Activated CD8-positive, alpha-beta memory T cell treated with anti-CD3 and anti-CD28 coated beads, Interleukin-2, amount 50 U/mL, for 1 hour (primary cell): ENCODE measurements around the gene IRAK3.
"Not testable (repeated sequence)": the region's sequence is repeated elsewhere in the genome, so short reads cannot be mapped to it uniquely, and the experiment has no call there.

Experiments
- DNase-seq: peaks from one replicate; pipeline ENCODE4 v3.0.0-alpha.2; 2020; ENCODE audit errors: extremely low read depth

The IRAK3 gene

DNA sequence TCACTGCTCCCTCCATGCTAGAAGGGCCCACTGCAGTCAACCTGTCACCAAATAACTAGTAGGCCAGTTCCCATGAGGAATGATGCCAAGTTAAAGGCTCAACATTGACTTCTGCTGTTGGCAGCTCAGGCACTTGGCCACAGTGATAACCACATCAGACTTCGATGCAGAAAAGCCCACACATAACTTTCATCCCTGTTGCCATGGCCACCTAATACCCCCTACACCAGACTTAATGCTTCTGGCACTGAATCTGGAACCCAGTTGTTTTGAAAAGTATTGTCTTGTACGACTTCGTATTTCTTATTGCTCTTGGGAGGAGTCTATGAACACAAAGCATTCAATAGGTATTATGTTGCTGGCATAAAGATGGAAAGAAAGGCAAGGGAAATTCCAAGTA lies 69.0 kb downstream of the IRAK3 start:
- no peak for DNase-seq

DNA sequence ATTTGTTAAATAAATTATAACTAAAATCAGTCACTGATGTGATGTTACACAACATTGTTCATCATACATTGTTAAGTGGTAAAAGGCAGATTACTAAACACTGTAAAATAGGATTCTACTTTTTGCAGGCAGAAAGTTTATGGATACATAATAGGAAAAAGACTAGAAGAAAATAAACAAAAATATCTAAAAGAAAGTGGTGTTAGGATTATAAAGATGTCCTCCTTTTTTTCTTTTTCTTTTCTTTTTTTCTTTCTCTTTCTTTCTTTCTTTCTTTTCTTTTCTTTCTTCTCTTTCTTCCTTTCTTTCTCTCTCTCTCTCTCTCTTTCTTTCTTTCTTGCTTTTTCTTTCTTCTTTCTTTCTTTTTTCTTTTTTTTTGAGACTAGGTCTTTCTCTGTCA lies 73.7 kb downstream of the IRAK3 start:
- DNase-seq = no peak

DNA sequence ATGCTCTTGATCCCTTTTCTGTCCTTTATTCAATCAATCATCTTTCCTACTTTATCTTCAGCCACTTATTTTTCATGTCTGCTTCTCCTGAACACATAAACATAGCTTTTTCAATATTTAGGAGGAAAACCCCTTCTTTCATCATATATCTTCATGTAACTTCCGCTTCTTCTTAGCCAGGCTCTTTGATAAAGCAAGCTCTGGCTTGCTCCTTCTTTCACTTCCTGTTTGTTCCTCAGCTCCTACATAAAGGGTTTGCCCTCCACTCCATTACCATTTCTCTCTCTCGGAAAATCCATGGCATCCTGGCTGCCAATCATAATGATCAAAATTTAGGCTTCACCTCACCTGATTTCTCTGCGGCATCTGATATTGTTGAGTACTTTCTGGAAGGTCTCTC lies 79.5 kb downstream of the IRAK3 start:
- DNase-seq = no peak

DNA sequence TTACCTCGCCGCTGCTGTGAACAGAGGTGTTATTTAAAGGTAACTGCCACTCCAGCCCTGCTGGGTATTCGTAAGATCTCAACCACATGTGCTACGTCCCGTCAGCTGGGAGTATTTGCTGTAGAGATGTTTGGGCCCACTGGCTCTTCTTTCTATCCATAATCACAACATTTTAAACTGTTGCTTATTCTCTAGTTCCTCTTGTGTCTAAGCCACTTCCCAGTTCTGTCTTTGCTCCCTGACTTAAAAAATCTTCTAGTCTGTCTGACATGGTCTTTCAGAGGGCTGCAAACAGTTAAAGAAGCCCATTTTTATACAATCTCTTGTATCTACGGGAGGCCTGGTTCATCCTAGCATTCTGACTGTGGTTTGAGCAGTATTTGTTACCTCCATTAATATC lies 80.1 kb downstream of the IRAK3 start:
- no peak for DNase-seq

DNA sequence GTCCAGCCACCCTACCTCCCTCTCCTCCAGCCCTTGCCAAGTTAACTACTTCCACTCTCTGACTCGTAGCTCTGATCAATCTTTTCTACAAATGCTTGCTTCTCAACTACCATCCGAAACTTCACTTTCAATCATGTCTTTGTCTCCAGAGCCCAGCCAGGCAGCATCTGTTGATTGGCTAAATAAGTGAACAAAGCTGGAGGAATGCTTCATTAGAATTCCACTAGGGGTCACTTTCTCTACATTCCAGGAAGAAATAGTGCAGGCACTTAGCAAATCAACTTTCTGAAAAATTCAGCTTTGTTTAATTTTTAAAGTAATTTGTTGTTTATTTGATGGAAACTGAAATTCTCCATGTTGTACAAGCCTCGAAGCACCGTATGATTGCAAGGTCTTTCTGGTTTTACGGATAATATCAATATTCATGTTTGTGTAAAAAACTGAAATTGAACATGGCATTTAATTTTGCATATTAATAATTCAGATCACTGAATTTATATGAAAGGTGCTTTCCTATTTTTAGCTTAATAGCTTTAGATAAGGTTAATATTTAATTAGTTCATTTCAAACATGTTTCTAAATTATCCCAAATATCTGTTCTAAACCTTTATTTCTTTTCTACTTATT lies 80.9 kb downstream of the IRAK3 start:
- no peak for DNase-seq

DNA sequence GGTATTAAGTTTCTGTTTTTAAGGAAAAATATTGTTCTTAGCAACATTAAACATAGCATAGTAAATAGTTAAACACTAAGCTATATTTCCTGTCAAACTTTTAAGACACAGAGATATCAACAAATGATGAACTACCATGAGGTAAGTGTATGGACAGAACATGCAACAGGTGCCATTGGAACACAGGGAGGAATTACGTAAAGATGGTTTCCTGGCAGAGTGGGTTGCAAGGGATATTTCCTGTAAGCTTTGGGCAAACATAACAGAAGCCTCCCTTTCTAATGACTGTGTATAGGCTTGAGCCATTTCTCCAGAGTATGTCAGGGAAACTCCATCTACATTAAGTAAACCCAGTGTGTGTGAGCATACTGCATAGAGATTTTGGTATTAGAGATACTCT lies 81.6 kb downstream of the IRAK3 start:
- no peak for DNase-seq

DNA sequence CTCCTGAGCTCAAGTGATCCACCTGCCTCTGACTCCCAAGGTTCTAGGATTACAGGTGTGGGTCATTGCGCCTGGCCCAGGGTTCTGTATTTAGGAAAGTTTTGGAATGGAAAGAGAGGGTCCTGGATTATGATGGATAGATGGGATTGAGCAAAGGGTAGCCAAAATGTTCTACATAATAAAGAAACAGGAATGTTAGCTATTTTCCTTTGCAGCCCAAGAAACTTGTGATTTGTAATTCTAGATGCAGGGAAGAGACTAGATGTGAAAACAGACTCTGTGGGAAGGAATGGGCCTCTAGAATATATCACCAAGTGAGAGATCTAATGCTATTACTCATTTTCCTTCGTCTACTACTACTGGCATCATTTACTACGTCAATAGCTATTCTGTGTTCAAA lies 83.6 kb downstream of the IRAK3 start:
- no peak for DNase-seq

DNA sequence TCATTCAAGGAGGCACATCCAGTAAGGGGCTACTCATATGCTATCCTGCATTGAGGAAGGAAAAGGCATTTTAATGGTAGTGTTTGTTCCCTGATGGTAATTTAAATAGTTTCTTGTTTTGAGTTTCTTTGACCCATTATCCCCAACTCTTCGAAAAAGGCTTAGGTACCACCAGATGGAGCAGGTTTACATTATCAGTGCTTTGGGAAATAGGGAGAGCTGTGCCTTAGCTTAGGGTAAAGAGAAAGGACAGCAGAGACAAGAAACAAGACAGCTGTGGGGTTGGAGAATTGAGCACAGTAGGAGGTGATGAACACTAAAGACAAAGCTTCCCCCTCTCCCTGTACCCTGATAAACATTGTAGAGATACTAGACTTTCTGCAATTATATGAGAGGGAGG lies 84.1 kb downstream of the IRAK3 start:
- no peak for DNase-seq

DNA sequence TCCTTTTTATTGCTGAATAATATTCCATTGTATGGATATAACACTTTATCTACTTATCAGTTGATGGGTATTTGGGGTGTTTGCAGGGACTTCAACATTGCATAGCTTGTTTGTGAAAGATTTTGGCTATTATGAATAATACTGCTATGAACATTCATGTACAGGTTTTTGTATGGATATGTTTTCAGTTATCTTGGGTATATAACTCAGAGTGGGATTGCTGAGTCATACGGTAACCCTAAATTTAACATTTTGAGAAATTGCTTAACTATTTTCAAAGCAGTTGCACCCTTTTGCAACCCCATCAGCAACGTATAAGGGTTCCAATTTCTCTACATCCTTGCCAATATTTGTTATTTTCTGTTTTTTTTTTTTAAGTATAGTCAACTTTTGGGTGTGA lies 86.0 kb downstream of the IRAK3 start:
- DNase-seq = no peak

DNA sequence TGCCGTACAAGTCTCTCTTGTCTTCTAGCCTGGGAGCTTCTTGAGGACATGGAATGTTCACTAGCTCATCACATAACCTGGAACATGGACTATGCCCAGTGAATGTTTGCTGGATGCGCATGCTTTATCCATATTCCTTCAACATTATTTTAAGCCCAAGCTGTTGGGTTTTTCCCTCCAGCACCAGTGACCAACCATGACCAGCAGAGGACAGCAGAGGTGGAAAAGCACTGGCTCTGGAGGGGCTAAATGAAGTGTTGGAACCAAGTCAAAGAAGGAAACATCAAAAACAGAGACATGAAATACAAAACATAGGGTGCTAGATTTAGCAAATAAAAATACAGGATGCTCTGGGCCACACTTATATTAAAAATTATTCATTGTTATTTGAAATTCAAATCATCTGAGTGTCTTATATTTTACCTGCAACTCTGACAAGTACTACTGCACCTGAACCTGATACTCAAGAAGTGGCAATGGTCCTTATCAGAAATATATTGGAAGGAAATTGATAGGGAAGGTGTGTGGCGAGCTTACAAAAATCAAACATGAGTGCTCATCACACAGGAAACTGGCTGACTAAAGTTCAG lies 90.2 kb downstream of the IRAK3 start:
- no peak for DNase-seq

DNA sequence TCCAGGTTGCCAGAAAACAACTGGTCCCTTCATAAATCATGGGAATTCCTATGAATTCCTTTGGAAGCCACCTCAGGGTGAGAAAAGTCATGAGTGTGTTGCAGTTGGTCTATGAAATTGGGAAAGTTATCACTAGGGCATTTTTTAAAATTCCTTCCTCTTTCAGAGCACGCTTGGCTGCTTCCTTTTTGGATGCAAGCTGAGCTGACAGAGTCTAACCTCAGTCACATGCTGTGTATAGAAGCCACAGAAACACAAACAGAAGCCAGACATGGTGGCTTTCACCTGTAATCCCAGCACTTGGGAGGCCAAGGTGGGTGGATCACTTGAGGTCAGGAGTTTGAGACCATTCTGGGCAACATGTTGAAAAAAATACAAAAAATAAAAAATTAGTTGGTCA lies 91.5 kb downstream of the IRAK3 start:
- DNase-seq = no peak

DNA sequence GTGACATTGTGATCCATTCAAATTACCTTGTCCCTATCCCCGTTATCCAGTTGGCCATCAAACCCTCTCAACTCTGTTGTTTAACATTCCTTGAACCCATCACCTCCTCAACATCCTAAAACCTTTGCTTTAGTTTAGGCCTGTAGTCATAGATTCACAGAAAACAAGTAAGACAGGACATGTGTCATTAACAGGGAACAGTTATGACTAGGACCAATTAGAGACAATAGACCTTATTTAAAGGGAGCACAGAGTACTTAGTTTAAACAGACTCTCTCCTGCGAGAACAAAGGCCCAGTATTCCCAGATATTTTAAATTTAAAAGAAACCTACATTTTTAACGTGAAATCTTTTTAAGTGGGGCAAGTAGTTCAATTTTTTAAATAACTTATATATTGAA lies 93.2 kb downstream of the IRAK3 start:
- DNase-seq = no peak

DNA sequence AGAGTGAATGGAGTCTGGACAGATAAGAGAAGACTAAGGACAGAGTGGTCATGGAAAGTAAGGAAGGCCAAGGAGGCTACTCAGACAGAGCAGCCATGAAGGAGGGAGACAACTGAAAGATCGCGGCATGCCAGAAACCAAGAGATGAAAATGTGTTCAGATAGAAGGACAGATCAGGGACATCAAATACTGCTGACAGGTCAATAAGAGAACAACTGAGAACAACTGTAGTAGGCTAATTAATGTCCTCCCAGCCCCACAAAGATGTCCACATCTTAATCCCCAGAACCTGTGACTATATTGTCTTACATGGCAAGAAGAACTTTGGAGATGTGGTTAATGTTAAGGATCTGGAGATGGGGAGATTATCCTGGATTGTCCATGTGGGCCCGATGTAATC lies 98.3 kb downstream of the IRAK3 start:
- no peak for DNase-seq

DNA sequence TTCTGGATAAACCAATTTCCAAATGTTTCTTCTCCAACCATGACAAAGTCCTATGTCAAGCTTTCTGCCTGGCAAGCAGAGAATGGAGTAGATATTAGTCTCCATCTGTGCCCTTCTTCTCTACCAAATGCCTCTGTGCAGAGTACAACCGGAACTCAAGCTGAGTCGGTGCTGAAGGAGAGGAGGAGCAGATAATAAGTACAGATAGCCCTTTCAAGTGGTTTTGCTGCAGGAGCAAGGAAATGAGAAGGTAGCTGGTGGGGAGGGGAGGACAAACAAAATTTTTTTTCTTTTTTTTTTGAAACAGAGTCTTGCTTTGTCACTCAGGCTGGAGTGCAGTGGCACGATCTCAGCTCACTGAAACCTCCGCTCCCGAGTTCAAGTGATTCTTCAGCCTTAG lies 99.1 kb downstream of the IRAK3 start:
- peak; percentile 47 for DNase-seq

DNA sequence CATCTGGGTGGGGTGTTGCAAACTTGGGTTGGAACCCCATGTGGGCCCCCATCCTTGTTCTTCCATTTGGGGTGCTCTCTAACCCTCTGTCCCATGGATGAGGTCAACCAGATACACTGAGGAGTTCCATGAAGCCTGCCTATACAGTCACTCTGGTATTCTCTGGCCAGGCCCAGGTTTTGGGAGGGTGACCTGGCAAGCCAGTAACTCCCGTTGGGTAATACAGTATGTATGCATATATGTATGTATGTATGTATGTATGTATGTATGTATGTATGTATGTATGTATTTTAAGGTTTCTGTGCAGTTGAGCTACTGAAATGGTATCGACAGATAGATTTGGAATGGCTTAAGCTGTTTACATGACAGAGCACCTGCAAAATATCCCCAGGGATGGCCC lies 100.5 kb downstream of the IRAK3 start:
- DNase-seq = no peak

DNA sequence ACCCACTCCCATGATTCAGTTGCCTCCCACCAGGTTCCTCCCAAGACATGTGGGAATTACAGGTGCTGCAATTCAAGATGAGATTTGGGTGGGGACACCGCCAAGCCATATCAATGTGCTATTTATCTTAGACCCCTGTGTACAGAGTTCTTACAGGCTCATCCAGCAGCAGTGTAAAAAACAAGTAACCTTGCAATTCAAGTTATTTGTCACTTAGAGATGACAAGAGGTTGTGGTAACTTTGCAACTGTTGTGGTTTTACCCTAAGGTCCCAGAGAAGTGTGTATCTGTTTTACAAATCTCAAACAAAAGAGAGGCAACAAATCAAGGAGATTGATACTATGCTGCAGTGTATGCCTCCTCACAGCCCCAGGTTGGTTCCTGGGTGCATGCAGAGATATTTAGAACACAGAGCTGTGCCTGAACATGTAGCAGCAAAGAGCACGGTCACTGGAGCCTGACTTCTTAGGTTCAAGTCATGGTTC lies 101.7 kb downstream of the IRAK3 start:
- no peak for DNase-seq

DNA sequence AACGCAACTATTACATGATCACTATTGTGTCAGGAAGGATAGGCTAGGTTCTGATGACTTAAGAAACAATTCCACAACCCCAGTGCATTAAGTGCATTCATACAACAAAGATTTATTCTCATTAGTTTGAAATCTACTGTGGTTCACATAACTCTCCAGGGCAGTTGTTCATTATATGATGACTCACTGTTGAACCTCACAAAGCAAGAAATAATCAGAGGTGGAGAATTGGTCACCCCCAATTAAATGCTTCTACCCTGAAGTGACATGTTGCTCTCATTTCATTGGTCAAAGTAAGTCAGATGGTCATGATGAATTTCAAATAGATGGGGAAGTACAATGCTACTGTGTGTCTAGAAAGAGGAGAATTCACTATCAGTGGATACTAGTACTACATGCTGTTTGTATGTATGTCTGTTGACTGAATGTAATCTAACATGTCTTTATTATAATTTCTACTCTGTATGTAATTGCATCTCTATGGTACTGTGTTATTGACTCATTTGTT lies 107.2 kb downstream of the IRAK3 start:
- no peak for DNase-seq

DNA sequence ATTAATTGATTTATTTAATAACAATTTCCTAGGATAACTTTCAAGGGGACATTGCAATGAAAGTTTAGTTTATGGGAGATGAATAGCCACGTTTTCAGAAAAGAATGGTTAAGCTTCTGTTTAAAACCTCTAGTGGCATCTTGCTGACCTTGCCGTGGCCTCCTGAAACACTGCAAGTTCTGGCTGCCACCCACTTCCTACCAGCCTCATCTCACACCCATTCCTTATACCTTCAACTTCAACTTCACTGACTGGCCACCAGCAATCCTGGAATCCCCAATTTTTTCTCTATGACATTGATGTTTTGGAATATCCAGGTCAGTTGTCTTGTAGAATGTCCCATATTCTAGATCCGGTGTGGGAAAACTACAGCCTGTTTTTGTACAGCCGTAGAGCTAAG lies 108.1 kb downstream of the IRAK3 start:
- no peak for DNase-seq

DNA sequence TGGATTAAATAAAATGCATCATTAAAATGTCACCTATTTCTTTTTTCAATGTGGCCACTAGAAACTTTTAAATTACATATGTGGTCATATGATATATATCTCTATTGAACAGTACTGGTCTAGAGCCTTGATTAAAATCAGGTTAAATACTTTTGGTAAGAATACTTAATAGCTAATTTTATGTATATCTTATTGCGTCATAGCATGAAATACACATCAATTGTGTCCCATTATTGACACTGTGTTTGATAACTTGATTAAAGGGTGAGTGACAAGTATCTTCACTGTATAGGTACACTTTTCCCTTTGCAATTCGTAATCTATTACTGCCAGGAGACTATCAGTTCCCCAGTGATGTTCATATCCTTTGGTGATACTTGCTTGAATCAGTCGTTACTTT lies 108.9 kb downstream of the IRAK3 start:
- no peak for DNase-seq

DNA sequence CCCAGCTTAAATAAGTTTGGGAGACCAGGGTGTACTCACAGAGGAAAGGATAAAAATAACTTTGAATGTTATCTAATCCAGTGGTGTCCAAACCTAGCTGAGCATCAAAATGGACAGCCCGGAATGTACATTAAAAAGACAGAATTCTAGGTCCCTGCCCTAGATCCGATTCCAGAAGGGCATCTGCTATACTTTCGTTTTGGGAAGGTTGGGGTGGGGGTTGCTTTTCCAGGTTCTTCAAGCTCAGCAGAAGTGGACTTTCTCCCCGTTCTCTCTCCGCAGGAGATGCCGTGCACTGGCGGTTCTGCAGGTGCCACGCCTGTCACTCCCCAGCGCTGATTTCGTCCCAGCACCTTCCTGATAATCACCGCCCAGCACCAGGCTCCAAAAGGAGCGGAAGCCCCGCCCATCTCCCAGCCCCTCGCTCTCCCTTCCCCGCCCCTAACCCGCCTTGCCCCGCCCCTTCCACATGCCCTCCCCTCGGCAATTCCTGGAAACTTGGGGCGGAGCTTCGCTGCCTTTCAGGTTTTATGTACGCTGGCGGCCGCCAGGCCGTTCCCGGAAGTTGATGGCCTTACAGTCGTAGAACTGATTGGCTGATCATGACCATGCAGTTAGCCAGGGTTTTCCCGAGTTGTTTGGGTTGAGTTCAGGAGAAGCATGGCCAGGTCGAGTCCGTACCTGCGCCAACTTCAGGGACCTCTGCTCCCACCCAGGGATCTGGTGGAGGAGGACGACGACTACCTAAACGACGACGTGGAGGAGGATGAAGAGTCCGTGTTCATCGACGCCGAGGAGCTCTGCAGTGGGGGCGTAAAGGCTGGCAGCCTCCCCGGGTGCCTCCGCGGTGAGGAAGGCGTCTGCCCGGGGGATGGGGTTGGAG lies 113.2 kb downstream of the IRAK3 start, which contains the start of gene HELB:
Gene HELB, plus strand, starts transcription at position 550 of the 883 bp plus-strand sequence. Its CDS starts 111 bp downstream, at position 661.
- peak; percentile 95 for DNase-seq

DNA sequence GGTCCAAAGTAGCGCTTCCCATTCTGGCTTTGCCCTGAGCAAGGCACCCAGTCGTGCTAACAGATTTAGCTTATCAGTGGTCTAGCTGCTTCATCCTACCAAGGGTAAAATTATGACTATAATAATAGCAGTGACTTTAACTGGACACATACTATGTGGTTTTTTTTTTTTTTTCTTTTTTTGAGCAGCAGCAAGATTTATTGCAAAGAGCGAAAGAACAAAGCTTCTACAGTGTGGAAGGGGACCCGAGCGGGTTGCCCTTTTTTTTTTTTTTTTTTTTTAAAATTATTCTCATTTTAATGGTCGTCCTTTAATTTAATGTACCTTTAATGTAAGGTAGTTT lies 113.8 kb downstream of the IRAK3 start:
- no peak for DNase-seq

DNA sequence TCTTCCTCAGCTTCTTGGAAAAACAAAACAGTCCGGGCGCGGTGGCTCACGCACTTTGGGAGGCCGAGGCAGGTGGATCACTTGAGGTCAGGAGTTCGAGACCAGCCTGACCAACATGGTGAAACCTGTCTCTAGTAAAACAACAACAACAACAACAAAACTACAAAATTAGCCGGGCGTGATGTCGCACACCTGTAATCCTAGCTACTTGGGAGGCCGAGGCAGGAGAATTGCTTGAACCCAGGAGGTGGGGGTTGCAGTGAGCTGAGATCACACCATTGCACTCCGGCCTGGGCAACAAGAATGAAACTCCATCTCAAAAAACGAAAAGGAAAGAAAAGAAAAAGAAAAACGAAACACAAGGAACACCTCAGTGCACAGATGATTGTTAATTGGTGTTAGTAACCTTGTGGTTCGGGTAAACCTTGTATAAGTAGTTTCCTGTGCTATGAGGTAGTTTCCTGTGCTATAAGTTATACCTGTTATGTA lies 114.3 kb downstream of the IRAK3 start:
- not testable (repeated sequence) for DNase-seq
